Motor neuron (in vitro differentiated cells): ENCODE data around the gene PF4V1. TPM values are rescaled to one million over a fixed set of nuclear protein-coding genes. Genes with fewer than 3 reads are reported as not detected.
"Not testable (repeated sequence)": the region's sequence is repeated elsewhere in the genome, so short reads cannot be mapped to it uniquely, and the experiment has no call there.

Experiments
- ATAC-seq, 8 experiments: fragments of 200-7000 bp; cut with Tn5 transposase; replicated peaks in 6 of 8; 2 replicates each; pipeline ENCODE4 v1.8.0; 2021; ENCODE audit warnings: mild to moderate bottlenecking in 8 of 8, moderate library complexity in 8 of 8
- H3K27ac ChIP-seq, 2 donors: fragments of 250-450 bp; sonication (Bioruptor Pico); 2 replicates each; pipeline ENCODE4 v1.9.0; 2021; ENCODE audit warnings: antibody characterized with exemption in 2 of 2, mild to moderate bottlenecking in 2 of 2, moderate library complexity in 1 of 2
- H3K4me1 ChIP-seq, 2 donors: fragments of 250-450 bp; sonication (Bioruptor Pico); replicated peaks in 1 of 2; 2 replicates each; pipeline ENCODE4 v1.6.1; 2021; ENCODE audit warnings: antibody characterized with exemption in 2 of 2, mild to moderate bottlenecking in 2 of 2, moderate library complexity in 1 of 2
- H3K4me3 ChIP-seq, 5 donors: fragments of 250-450 bp; sonication (Bioruptor Pico); 2 replicates each; pipeline ENCODE4 v1.9.0; 2021; ENCODE audit warnings: antibody characterized with exemption in 5 of 5, mild to moderate bottlenecking in 5 of 5, moderate library complexity in 4 of 5
- WGBS, 10 experiments: fragments of 450-650 bp; shearing (Covaris generic); methylation state at CpG; one replicate each; pipeline ENCODE4 v1.0.0; 2022; 5-methylcytosine and 5-hydroxymethylcytosine counted together
- in situ Hi-C, 9 experiments: fragments of 400-800 bp; cut with MboI; loops; one replicate each; pipeline ENCODE4 v1.15.0; 2021; ENCODE audit warnings: low sequenced_read_pairs in 9 of 9, low pct_unique_long_range_greater_than_20kb in 2 of 9; ENCODE audit not compliant: unreplicated experiment in 9 of 9
- total RNA-seq, 8 experiments: library from RNA; unstranded; fragments of 300-600 nt; gene quantifications; 2 replicates each; pipeline versions ENCODE4 v1.2.3 to v1.2.4, GENCODE V29; 2022

PF4V1 gene
- total RNA-seq, 8 experiments from 2014 or later = not detected

GRCh38 chr4:73885574-73886267 is 32.6 kb downstream of the PF4V1 start:
- ATAC-seq = peak in 2 of 8 experiments; percentile 53 to 78
- 10 to 96% (median 80%) methylated on average over 1 to 4 of the region's 4 CpGs; no CpG with 5 or more reads in 1 of the 10 experiments for WGBS, 10 experiments

GRCh38 chr4:73891326-73891725 is 38.2 kb downstream of the PF4V1 start:
- no peak overlapping the region for H3K4me3 ChIP-seq
- in situ Hi-C loops = no loop called here
- ATAC-seq = no peak
- WGBS, 10 experiments = 53 to 100% (median 71%) methylated on average over 1 to 4 of the region's 4 CpGs; no CpG with 5 or more reads in 4 of the 10 experiments
- no peak overlapping the region for H3K27ac ChIP-seq
- H3K4me1 ChIP-seq = no peaks in the 10 kb centered on the region

More at GRCh38 chr4:73885574-73886267, 32.6 kb downstream of the PF4V1 start:
- no peak overlapping the region for H3K4me3 ChIP-seq
- no peak overlapping the region for H3K27ac ChIP-seq
- in situ Hi-C loops = no loop called here
- no peaks in the 10 kb centered on the region for H3K4me1 ChIP-seq

- Histone ChIP-seq H3K4me3 (no peak overlapping the region), H3K4me1 (no peaks in the 10 kb centered on the region), H3K27ac (no peak overlapping the region)
- ATAC-seq = peak in 3 of 8 experiments; percentile 45 to 77 (median 56)
- 60 to 100% (median 80%) methylated on average over 1 of the region's 1 CpG; no CpG with 5 or more reads in 5 of the 10 experiments for WGBS, 10 experiments
- in situ Hi-C loops = no loop called here
Observed at GRCh38 chr4:73891739-73892405, 38.8 kb downstream of the PF4V1 start.

- Histone ChIP-seq H3K27ac (no peak overlapping the region), H3K4me1 (no peaks in the 10 kb centered on the region), H3K4me3 (no peak overlapping the region)
- no peak for ATAC-seq
- 14 to 81% (median 67%) methylated on average over 2 to 3 of the region's 3 CpGs; no CpG with 5 or more reads in 3 of the 10 experiments for WGBS, 10 experiments
- in situ Hi-C loops = no loop called here
Observed at GRCh38 chr4:73892966-73893365, 39.9 kb downstream of the PF4V1 start.

- in situ Hi-C loops = no loop called here
- 0 to 44% (median 19%) methylated on average over 1 to 2 of the region's 2 CpGs; no CpG with 5 or more reads in 4 of the 10 experiments for WGBS, 10 experiments
- H3K27ac ChIP-seq = no peak overlapping the region
Observed at GRCh38 chr4:73894001-73894400, 40.9 kb downstream of the PF4V1 start.

GRCh38 chr4:73895201-73896175 is 42.4 kb downstream of the PF4V1 start:
- no peak overlapping the region for H3K4me3 ChIP-seq
- WGBS, 10 experiments = 33 to 100% (median 87%) methylated on average over 1 to 8 of the region's 9 CpGs
- no peaks in the 10 kb centered on the region for H3K4me1 ChIP-seq
- in situ Hi-C loops = no loop called here
- no peak for ATAC-seq
- H3K27ac ChIP-seq = no peak overlapping the region

More at GRCh38 chr4:73894001-73894400, 40.9 kb downstream of the PF4V1 start:
- Histone ChIP-seq H3K4me1 (no peaks in the 10 kb centered on the region), H3K4me3 (no peak overlapping the region)
- ATAC-seq = peak in 1 of 8 experiments; percentile 68

- 7 to 100% (median 68%) methylated on average over 1 to 2 of the region's 2 CpGs for WGBS, 10 experiments
- Histone ChIP-seq H3K4me1 (no peaks in the 10 kb centered on the region), H3K27ac (no peak overlapping the region), H3K4me3 (no peak overlapping the region)
- in situ Hi-C loops = no loop called here
- ATAC-seq = no peak
Observed at GRCh38 chr4:73896416-73896815, 43.3 kb downstream of the PF4V1 start.

GRCh38 chr4:73897380-73898136 is 44.5 kb downstream of the PF4V1 start:
- Histone ChIP-seq H3K4me1 (peaks cover 0 to 3% of the 10 kb centered on the region in 2 donors), H3K4me3 (no peak overlapping the region), H3K27ac (no peak overlapping the region)
- WGBS, 10 experiments = 8 to 96% (median 72%) methylated on average over 3 to 4 of the region's 4 CpGs
- peak in 1 of 8 experiments; percentile 45 for ATAC-seq
- in situ Hi-C loops = no loop called here

- H3K4me3 ChIP-seq, in situ Hi-C loops, H3K27ac ChIP-seq: not testable (repeated sequence)
- peaks cover 0 to 14% of the 10 kb centered on the region in 2 donors for H3K4me1 ChIP-seq
- peak in 2 of 8 experiments; percentile 49 to 74 for ATAC-seq
- 30 to 96% (median 44%) methylated on average over 1 to 3 of the region's 3 CpGs; no CpG with 5 or more reads in 3 of the 10 experiments for WGBS, 10 experiments
Observed at GRCh38 chr4:73899338-73899737, 46.2 kb downstream of the PF4V1 start.

- ATAC-seq = no peak
- Histone ChIP-seq H3K27ac (no peak overlapping the region), H3K4me3 (no peak overlapping the region), H3K4me1 (peaks cover 0 to 14% of the 10 kb centered on the region in 2 donors)
- WGBS, 10 experiments = 0 to 100% (median 60%) methylated on average over 1 to 4 of the region's 5 CpGs; no CpG with 5 or more reads in 1 of the 10 experiments
- in situ Hi-C loops = no loop called here
Observed at GRCh38 chr4:73901031-73901430, 47.9 kb downstream of the PF4V1 start.

GRCh38 chr4:73902038-73902637 is 49.0 kb downstream of the PF4V1 start:
- WGBS, 10 experiments = 0 to 100% (median 93%) methylated on average over 1 of the region's 1 CpG
- Histone ChIP-seq H3K4me3 (no peak overlapping the region), H3K4me1 (peaks cover 0 to 14% of the 10 kb centered on the region in 2 donors), H3K27ac (no peak overlapping the region)
- no peak for ATAC-seq
- in situ Hi-C loops = no loop called here
